LHCN-M2 (cell line): ENCODE measurements around the gene RMDN2. TPM values are rescaled to one million over a fixed set of nuclear protein-coding genes. Genes with fewer than 3 reads are reported as not detected.
A peak's percentile ranks its signal among the peaks of the same experiment; 100 is the strongest.

ENCODE experiments used
- DNase-seq: peaks from one replicate; pipeline ENCODE4 v3.0.0-alpha.2; 2012; ENCODE audit warnings: low read depth
- polyA plus RNA-seq: library from polyadenylated mRNA; unstranded; fragments of >200 nt; gene quantifications from one replicate; pipeline ENCODE4 v1.2.1, GENCODE V29; 2012; ENCODE audit warnings: missing spikeins
- total RNA-seq: library from RNA; depleted of rRNA; stranded (reverse); fragments of >200 nt; gene quantifications from 2 replicates; pipeline ENCODE4 v1.2.3, GENCODE V29; 2014; rRNA removed

The RMDN2 gene, protein sequence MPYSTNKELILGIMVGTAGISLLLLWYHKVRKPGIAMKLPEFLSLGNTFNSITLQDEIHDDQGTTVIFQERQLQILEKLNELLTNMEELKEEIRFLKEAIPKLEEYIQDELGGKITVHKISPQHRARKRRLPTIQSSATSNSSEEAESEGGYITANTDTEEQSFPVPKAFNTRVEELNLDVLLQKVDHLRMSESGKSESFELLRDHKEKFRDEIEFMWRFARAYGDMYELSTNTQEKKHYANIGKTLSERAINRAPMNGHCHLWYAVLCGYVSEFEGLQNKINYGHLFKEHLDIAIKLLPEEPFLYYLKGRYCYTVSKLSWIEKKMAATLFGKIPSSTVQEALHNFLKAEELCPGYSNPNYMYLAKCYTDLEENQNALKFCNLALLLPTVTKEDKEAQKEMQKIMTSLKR
- total RNA-seq: 4.9 and 6.5 TPM in 2 replicates
- polyA plus RNA-seq: 2.6 TPM

- peak; percentile 95 for DNase-seq
These were observed at the start of gene RMDN2 for GRCh38 chr2:37925063-37925897. TSS of gene RMDN2 (plus strand) at chr2:37925287. CDS start at chr2:37929278, 3,991 bp downstream.

DNA sequence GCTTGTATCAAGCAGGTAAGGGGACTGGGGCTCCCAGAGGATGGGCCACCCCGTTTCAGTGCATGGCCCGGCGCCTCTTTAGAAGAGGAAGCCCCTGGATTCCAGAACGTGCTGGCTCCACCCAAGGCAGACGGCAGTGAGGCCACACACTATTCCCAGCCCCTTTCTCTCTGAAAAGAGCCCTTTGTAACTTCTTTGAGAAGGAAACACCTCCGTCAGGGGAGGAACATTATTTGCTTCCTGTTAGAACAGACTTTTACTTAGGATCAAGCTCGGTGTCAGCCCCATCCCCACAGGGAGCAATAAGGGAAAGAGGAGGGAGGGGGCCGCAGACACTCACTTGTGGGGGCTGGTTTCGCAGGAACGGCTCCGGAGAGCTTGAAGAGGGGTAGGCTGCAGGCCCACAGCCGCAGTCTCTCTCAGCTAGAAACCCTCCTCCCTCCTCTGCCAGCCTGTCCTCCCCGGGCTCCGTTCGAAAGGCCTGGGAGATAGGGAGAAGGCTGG, 49.6 kb upstream of the RMDN2 start:
- no peak for DNase-seq

- no peak for DNase-seq
These were observed 48.9 kb upstream of the RMDN2 start for GRCh38 chr2:37876227-37876626.

GRCh38 chr2:37877457-37878315, 47.4 kb upstream of the RMDN2 start:
- DNase-seq: peak; percentile 68

- DNase-seq: no peak
These were observed 46.6 kb upstream of the RMDN2 start for GRCh38 chr2:37878536-37878935.

DNA sequence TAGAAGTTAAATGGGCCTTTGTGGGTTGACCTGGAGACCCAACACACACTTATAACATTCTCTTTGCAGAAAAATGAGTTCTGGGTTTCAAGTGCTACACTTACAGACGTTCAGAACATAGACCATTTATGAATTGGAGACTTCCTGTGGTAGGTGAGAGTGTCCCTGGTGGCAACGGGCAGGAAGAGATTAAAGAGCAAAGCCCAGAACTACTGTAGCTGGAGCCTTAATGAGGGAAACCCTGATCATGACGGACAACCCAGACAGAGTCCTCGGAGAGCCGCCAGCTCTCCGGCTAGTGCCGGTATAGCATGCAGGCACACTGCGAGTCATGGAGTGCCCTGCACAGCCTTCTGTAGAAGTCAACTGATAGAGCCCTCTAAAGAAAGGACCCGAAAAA, 44.5 kb upstream of the RMDN2 start:
- DNase-seq: no peak

DNA sequence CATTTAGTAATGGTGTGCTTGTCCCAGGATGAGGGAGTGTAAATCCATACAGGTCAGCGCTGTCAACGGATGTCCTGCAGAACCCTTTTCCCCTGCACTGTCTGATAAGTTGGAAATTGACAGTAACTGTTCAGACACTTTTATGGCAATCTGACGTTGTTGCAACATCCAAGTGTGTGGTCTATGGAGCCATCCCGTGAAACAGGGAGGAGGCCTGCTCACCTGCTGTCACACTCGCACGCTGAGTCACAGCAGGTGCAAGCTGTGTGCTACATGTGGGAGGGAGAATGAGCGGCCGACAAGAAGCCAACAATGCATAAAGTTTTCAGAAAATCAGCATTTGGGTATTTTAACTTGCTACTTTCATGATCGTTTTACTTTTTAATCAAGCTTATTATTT, 43.7 kb upstream of the RMDN2 start:
- no peak for DNase-seq

GRCh38 chr2:37882036-37882435, 43.1 kb upstream of the RMDN2 start:
- no peak for DNase-seq

DNA sequence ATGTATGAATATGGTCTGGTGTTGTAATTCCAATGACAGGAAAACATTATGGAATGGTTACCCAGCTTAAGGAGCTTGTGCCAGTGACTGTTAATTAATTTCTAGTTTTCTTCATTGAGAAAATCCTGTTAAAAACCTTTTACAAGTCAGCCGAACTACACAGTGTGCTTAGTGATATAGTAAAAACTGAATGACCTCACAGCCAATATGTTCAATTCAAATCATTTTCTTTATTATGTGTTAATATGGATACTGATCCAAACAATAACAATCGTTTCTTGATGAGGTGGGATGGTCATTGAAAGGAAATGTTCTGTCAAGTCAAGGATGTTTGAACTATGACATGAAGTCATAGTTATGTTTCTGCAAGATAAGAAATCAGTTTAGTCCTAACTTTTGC, 41.6 kb upstream of the RMDN2 start:
- no peak for DNase-seq

DNA sequence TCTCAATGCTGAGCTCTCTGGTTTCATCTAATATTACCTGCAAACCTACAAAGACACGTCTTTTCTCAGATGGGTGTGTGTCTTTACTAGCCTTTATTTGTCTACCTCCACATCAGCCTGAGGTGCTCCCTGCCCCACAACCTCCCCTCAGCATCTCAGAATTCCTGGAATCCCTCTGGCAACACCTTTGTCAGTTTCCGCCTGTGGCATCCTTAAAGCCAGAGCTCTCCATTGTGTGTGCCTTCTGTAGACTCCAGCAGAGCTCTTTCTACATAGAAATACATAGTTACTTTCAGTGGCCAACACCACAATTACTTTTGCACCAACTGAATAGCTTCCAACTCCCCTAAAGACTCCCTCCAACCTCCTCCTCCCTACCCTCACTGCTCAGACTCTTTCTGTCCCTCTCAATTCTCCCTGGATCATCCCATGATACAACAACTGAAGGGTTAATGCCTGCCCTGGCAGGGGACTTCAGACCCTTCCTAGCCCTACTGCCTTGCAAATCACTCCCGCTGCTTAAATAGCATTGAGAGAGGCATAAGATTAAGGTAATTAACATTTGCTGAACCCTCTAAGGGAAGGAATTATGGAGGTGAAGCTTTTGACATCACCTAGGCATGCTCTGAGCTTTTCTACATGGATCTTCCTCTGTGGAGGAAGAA, 39.6 kb upstream of the RMDN2 start:
- no peak for DNase-seq

DNA sequence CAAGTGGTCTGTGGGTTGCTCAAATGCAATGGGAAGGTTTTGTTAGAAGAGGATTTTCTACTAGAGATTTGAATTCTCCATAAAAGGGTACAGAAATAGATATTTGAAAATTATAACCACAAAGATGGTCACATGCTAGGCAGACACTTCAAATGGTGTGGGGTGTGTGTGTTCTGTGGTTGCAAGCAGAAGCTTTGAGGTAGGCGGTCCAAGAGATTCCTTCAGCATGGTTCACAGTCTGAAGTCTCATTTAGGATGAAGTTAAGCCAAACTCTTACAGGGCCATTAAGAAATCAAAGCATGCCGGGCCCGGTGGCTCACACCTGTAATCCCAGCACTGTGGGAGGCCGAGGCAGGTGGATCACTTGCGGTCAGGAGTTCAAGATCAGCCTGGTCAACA, 38.3 kb upstream of the RMDN2 start:
- peak; percentile 76 for DNase-seq

DNA sequence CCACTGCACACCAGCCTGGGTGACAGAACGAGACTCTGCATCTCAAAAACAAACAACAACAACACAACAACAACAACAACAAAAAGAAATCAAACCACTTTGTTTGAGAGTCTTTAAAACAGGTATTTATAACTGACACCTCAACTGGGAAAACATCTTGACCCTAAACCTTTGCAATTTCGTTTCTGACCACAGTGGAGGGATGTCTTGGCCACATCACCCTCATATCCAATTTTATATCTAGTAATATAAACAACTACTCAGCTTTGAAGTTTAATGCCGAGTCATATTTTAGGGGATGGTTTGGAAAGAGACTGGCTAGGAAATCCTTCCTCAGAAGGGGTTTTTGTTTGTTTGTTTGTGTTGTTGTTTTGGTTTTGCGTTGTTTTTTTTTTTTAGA, 37.8 kb upstream of the RMDN2 start:
- DNase-seq: no peak

- DNase-seq: peak; percentile 65
These were observed 34.1 kb upstream of the RMDN2 start for GRCh38 chr2:37890893-37891495.

GRCh38 chr2:37891846-37892435, 33.1 kb upstream of the RMDN2 start:
- DNase-seq: no peak

- DNase-seq: no peak
These were observed 32.5 kb upstream of the RMDN2 start for GRCh38 chr2:37892436-37893114.

DNA sequence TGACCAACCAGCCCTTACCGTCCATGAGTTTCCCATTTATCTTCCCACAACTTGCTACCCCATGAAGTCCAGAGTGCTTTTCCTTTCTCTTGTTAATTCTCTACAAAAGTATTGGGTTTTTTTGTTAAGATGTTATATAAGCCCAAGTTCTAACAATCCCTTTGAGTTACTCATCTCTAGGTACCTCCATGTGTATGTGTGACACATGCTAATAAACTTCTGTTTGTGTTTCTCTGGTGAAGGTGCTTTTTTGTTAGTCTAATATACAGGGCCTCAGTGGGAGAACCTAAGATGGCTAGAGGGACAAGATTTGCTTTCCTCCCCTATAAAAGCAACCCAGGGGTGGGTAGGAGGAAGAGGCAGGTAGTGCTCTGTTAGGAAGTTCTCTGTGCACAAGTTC, 31.8 kb upstream of the RMDN2 start:
- no peak for DNase-seq

DNA sequence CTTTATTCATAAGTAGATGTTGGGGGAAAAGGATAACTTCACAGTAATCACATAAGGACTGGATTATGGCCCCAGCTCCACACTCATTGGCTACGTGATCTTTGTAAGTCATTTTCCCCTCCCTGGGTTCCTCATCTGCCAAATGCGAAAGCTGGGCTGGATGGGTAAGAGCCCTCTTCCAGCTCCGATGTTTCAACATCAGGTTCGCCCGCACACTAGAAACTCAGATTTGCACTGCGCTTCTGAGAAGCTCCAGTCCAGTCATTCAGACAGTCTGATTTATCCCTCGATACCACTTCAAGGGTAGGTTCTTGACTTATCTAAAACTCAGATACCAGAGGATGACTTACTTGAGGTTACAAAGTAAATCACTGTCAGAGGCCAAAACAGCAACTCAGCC, 31.0 kb upstream of the RMDN2 start:
- DNase-seq: no peak

DNA sequence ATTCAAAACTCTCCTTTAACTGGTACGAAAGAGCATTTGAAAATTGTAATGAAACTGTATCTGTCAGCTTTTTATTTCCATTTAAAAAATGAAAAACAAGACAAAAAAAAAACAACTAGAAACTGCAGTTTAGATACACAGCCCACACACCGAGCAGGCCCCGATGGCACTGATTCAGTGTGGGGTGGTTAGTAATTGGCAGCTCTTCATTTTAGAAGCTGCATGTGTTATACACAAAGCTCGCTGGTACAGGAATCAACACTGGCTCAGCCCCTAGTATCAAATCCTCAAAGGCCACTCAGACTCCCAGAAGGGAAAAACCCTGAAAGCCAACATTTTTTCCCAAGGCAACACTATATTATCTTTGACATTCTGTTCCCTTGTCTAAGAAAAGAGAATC, 30.5 kb upstream of the RMDN2 start:
- peak; percentile 27 for DNase-seq

DNA sequence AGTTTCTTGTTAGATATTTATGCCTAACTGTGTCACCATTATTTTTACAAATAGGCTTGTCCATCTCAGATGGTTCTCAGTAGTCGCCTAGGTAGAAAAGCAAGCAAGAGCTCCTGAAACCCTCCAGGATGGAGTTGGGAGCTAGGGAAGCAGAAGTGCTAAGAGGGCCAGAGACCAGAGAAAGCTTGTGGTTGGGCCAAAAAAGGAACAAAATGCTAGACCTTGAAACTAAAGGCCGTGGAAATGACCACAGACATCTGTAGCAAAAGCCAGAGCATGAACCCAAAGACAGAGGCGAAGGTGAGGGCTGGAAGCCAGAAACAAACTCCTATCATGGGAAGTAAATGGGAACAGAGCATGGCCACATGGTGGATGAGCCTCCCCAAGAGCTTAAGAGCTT, 29.9 kb upstream of the RMDN2 start:
- no peak for DNase-seq

DNA sequence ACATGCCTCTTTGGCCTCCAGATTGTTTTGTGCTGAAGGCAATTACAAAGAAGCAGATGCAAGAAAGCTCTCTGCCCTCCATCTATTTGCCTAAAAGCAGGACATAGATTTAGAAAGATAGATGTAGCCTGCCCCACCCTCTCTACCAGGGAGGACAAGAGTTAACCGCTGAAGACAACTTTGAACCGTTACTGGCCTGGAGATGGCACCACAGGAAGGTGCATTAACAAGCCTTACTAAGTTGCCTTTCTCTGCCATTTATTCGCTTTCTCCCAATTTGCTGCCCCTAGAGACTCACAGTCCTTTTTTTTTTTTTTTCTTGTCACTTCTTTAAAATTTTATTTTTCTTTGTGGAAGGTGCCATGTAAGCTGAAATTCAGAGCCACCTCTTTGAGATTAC, 28.8 kb upstream of the RMDN2 start:
- no peak for DNase-seq
